ENCODE measurements around the gene PIP4K2A.

The PIP4K2A gene

DNA sequence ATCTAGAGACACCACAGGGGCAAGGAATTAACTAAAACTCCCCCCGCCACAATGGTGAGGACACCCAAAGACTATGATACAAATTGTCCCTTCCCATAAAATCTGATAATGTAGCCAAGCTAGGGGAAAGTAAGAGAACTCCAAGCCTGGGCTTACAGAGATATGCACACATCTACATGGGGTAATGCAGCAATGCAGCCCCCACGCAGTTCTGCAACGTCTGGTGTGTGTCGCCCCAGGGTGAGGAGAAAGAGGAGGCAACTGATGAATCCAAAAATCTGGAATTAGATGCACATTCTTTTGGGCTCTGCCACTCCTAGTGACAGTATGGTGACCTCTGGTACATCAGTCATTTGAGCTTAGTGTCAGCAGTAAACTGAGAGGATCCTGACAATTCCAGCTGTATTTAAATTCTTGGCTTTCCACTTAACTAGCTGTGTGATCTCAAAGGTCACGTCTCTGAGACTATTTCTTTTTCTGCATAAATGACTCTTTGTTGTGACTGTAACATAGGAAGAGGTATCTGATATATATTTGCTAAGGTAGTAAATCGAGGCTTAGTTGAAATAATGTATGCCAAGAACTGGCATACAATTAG, 51.5 kb downstream of the PIP4K2A start:
- DNase-seq, result no peak

DNA sequence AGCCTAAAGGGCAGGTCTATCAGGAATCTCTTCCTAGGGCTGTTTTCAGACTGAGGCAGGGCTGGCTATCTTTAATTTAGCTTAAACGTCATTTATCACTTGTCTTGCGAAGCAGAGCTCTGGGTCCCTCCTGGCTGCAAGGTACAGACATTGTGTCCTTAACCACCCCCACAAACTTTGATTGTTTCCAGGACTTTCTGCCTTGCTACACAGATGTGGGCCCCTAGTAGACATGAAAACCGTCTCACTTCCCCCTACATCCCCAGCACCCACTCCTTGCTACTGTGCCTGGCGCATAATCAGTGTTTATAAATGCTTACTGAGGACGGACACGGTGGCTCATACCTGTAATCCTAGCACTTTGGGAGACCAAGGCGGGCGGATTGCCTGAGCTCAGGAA, 54.5 kb downstream of the PIP4K2A start:
- DNase-seq, result no peak

- peak; percentile 54 for DNase-seq
Observed at GRCh38 chr10:22658745-22659410, 55.5 kb downstream of the PIP4K2A start.

DNA sequence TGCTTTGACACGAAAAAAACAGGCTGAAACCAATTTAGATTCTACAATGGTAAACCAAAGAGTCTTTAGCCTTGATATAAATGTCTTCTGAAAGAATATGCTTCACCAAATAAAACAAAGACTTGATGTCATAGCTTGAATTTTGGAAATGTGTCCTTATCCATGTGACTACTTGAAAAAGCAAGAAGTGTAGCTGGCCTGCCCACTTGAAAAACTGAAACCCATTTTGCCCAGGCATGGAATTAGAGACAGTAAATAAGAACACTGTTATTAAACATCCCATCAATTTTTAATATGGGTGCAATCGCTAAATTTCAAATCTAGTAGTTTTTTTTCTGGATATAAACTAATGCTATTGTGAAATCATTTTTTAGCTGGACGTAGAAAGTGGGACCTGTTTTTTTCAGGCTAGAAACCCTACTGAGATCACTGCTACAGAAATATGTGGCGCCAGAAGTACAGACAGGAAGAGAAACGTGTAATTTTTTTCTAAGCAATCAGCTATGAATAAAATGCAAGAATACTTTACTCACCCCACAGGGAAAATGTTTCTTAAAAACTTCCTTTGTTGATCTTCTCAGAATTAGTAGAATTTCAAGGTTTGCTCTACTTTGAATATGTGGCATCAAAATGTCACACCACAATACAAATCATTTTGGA, 56.7 kb downstream of the PIP4K2A start:
- DNase-seq, result peak; percentile 52

DNA sequence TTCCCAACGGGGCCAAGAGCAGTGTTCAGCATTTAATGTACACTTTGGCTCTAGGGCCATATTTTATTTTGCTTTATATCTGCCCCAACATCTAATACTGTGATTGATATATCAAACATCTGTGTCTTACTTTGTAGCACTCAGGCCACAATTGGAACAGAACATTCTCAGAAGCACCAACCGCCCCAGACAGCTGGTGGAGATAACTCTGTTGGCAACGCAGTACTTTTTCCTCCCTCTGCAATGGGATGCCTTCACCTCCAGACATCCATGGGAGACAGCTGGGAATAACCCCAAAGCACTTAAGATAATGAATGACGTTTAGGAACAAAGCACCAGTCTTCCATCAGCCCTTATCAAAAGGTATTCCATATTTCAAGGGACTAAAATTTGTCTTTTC, 57.4 kb downstream of the PIP4K2A start:
- no peak for DNase-seq

- no peak for DNase-seq
Observed at GRCh38 chr10:22656036-22656435, 58.3 kb downstream of the PIP4K2A start.

GRCh38 chr10:22655312-22655981, 58.9 kb downstream of the PIP4K2A start:
- peak; percentile 82 for DNase-seq

DNA sequence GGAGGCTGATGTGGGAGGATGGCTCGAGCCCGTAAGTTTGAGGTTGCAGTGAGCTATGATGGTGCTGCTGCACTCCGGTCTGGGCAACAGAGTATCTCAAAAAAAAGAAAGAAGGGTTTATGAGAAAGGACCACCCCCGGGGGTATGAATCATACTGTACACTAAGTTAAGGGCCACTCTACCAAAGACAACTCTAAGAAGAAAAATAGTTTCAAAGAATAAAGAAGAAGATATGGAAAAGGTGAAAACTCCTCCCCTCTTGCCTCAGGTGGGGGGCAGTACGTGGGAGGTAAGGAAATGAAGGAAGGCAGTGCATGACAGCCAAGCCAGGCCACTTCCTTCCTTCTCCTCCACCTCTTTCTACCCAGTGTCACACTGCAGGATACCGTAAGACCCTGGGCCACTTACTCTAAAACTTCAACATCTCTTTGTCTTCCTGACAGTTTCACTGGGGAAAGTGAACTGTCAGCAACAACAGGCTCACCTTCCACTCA, 61.3 kb downstream of the PIP4K2A start:
- DNase-seq, result no peak

DNA sequence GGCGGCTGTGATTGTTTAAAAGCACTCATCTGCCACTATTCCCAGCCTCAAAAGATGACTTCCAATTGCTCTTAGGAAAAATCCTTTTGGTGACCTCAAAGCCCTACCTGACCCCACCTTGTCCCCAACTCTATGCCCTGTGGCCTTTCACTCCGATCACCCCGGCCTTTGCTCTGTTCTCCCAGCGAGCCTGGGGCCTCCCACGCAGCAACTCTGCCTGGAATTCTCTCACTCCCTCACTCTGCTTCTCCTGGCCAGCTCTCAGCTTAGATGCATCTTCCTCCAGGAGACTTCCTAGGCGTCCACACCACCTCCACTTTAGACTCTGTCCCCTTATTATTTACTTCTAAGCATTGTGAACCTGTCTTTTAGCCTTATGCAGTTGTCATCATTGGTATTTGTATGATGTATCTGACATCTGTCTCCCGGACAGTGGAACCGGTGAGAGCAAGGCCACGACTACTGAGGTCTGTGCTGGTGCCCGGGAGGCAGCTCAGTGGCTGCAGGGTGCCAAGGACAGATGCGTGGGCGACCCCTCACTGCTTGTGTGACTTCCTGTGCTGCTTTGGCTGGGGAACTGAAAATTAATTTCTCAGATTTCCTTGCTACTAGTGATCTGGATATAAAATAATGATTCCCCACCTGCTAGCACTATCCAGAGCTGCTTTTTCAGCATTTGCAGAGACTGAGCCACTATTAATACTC, 63.0 kb downstream of the PIP4K2A start:
- no peak for DNase-seq

DNA sequence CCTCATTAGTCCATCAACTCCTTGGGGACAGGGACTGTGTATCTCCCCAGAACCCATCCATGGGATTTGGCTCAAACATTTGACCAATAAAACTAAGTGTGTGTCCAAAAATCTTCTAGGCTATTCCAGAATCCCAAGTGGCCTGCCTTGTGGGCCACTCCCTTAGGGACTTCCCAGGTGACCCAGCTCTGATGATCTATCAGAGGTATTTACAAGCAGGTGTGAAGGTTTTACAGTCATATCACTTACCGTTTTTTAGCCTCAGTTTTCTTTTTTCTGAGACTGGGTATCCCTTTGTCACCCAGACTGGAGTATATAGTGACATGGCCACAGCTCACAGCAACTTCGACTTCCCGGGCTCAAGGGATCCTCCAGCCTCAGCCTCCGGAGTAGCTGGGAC, 64.4 kb downstream of the PIP4K2A start:
- no peak for DNase-seq

DNA sequence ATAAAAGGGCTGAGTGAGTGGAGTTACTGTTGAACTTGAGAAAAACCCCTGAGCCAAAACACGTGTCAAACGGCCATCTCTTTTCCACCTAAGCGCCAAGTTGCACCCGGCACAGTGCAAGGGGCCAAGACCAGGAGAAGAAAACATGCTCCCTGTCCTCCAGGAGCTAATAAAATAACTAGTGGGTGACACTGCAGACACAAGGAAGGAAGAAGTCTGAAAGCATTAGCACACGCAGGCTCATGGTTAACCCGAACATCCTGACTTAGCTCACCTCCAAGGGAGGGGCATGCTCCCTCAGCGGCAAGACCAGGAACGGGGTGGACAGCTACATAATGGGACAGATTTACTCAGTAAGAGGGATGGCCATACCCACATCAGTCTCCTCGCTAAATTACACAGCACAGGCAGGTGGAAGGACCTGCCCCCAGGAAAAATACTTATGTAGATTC, 65.0 kb downstream of the PIP4K2A start:
- no peak for DNase-seq

DNA sequence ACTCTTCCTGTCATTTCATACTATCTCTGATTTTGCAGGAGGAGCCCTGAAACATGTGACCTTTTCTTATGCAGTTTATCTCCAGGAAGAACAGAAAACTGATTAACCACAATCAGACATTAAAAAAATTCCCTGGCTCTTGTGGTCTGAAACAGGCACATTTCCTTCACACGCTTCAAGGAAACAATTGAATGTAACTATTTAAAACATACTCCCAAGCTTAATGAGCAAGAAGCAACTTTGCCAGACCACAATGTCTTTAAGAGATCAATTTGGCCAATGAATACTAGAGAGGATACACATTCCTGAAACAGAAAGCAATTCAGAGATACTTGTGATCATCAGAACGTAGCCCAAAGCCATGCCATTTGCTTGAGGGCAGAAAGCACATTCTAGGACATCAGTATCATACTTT, 65.8 kb downstream of the PIP4K2A start:
- peak; percentile 87 for DNase-seq

DNA sequence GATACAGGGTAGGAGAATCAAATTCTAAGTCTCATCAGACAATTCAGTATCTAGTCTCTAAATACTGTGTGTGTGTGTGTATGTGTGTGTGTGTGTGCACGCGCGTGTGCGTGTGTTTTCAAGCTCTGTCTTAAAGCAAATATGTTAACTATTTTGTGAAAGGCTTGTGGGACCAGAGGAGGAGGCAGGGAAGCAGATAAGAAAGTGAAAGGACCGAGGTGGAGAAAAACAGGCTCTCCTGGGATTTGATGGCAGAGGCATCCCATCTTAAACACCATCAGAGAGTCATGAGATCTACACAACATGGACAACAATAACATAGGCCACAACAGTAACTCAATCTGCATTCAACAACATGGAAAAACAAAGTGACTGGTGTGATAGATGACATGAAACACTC, 67.1 kb downstream of the PIP4K2A start:
- DNase-seq, result no peak

DNA sequence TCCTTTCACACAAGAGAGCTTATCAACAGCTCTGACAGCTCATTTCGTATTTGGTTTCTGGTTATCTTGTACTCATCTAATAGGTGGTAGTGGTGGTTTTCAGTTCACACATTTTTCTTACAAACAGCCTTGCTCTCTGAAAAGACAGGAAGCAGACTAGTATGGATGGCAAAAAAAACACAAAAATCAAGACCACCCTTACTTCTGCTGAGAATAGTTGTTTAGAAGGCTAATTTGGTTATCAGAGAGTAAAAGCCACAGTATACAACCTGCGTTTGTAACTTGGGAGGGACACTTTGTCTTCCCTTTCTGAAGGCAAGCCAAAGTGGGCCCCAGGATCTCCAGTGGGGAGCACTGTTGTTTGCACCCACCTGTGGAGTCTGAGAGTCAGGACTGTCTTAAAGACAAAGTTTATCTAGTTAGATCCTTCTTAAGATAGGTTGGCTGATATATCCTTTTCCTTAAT, 68.0 kb downstream of the PIP4K2A start:
- DNase-seq, result no peak

- DNase-seq, result no peak
Observed at GRCh38 chr10:22644222-22644621, 70.2 kb downstream of the PIP4K2A start.

- DNase-seq, result no peak
Observed at GRCh38 chr10:22643775-22644174, 70.6 kb downstream of the PIP4K2A start.

- no peak for DNase-seq
Observed at GRCh38 chr10:22643116-22643515, 71.3 kb downstream of the PIP4K2A start.

GRCh38 chr10:22641743-22642142, 72.6 kb downstream of the PIP4K2A start:
- no peak for DNase-seq

GRCh38 chr10:22640359-22640758, 74.0 kb downstream of the PIP4K2A start:
- DNase-seq, result no peak

DNA sequence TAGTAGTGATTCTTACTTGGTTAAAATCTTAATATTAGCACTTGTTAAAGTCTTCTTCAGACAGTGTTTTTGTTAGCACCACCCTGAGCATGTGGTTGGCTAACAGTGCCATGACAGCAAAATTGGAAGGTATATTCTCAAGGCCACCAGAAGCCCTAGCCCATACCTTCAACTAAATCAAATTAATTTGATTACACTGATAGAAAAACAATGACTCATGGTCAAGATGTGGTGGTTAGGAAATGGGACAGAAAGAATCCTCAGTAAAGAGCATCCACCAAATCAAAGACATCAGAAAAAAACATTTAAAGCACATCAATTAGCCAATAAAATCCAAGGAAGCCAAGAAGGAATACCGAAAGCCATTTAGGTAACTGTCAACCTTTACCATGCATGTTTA, 75.5 kb downstream of the PIP4K2A start:
- no peak for DNase-seq

- DNase-seq, result no peak
Observed at GRCh38 chr10:22637491-22637890, 76.9 kb downstream of the PIP4K2A start.

- DNase-seq, result no peak
Observed at GRCh38 chr10:22635650-22636049, 78.7 kb downstream of the PIP4K2A start.

All from fibroblast of skin of right biceps (primary cell).